GM12878 (cell line): ENCODE data around the gene PRKCB. TPM values are rescaled to one million over a fixed set of nuclear protein-coding genes. Genes with fewer than 3 reads are reported as not detected.

Experiments used
- ATAC-seq: fragments of 200-7000 bp; cut with Tn5 transposase; 3 replicates; pipeline ENCODE4 v1.9.1; 2020; ENCODE audit warnings: mild to moderate bottlenecking, moderate library complexity
- BruUV-seq: library from RNA; stranded (reverse); fragments of 400-500 nt; replicated peaks from 2 replicates; lab custom pipeline; 2021; lab: Mats Ljungman, UMichigan
- CTCF ChIA-PET: fragments of 300-600 bp; sonication (Branson Sonifier 250); formaldehyde crosslinking; extraction: SDS; loops from one replicate; lab custom pipeline; 2021; ENCODE audit warnings: inconsistent platforms; lab: Yijun Ruan, JAX
- POLR2A ChIA-PET: fragments of 350-600 bp; formaldehyde crosslinking; extraction: SDS; loops from one replicate; lab custom pipeline; 2021; ENCODE audit warnings: inconsistent platforms; lab: Charles Lee
- RAD21 ChIA-PET: fragments of 300-600 bp; sonication (Branson Sonifier 250); formaldehyde crosslinking; loops from one replicate; lab custom pipeline; 2023; ENCODE audit warnings: antibody characterized with exemption; ENCODE audit not compliant: unreplicated experiment; lab: Charles Lee
- SMC1A ChIA-PET: fragments of 300-600 bp; sonication (Branson Sonifier 250); formaldehyde crosslinking; loops from one replicate; lab custom pipeline; 2023; ENCODE audit not compliant: unreplicated experiment, uncharacterized antibody; lab: Charles Lee
- DNase-seq: peaks from one replicate; pipeline ENCODE4 v3.0.0-alpha.2; 2011; ENCODE audit warnings: low read depth, low spot score
- FAIRE-seq: peaks from 3 replicates; lab custom pipeline; 2011; peaks lifted over from hg19 to GRCh38; lab: Jason Lieb, UNC
- H2AFZ ChIP-seq: 2 replicates; pipeline ENCODE4 v1.6.0; 2011; ENCODE audit warnings: low read depth, low read length, control low read depth; ENCODE audit not compliant: control insufficient read depth
- H3K27ac ChIP-seq: 2 replicates; pipeline ENCODE4 v1.5.1; 2011; ENCODE audit warnings: control low read depth; ENCODE audit not compliant: control insufficient read depth, insufficient read depth
- H3K27me3 ChIP-seq, 2 experiments: replicated peaks in 1 of 2; 2 replicates each; pipeline versions ENCODE4 v1.6.0 to v1.6.1; 2011; ENCODE audit warnings: low read length in 1 of 2; ENCODE audit not compliant: control insufficient read depth in 2 of 2, insufficient read depth in 2 of 2
- H3K36me3 ChIP-seq, 2 experiments: 2 replicates each; pipeline ENCODE4 v1.5.1; 2011; ENCODE audit warnings: low read length in 1 of 2; ENCODE audit not compliant: control insufficient read depth in 2 of 2, insufficient read depth in 2 of 2
- H3K4me1 ChIP-seq: 2 replicates; pipeline ENCODE4 v1.6.1; 2011; ENCODE audit warnings: mild to moderate bottlenecking, low read length, moderate library complexity, mixed read lengths; ENCODE audit not compliant: control insufficient read depth, insufficient read depth
- H3K4me2 ChIP-seq: 2 replicates; pipeline ENCODE4 v1.6.0; 2011; ENCODE audit warnings: control low read depth; ENCODE audit not compliant: control insufficient read depth, insufficient read depth
- H3K4me3 ChIP-seq: fragments of 200-600 bp; sonication (generic); 2 replicates; pipeline ENCODE4 v1.5.1; 2016
- H3K79me2 ChIP-seq: 2 replicates; pipeline ENCODE4 v1.6.0; 2011; ENCODE audit warnings: low read length; ENCODE audit not compliant: control insufficient read depth, insufficient read depth
- H3K9ac ChIP-seq: 2 replicates; pipeline ENCODE4 v1.8.0; 2011; ENCODE audit warnings: low read length, control low read depth, mixed read lengths; ENCODE audit not compliant: control insufficient read depth, insufficient read depth
- H3K9me3 ChIP-seq: replicated peaks from 3 replicates; pipeline ENCODE4 v1.5.1; 2011; ENCODE audit warnings: mild to moderate bottlenecking, low read length; ENCODE audit not compliant: control insufficient read depth, insufficient read depth
- H4K20me1 ChIP-seq: 2 replicates; pipeline ENCODE4 v1.6.0; 2011; ENCODE audit not compliant: control insufficient read depth, insufficient read depth
- ASH2L ChIP-seq: fragments of 300-600, 200-600 bp; sonication (generic); IDR thresholded peaks from 2 replicates; pipeline ENCODE4 v1.6.1; 2017; ENCODE audit warnings: low read depth, mild to moderate bottlenecking, borderline replicate concordance
- BACH1 ChIP-seq: fragments of 450-650 bp; IDR thresholded peaks from 2 replicates; pipeline ENCODE4 v1.6.1; 2017; ENCODE audit warnings: mild to moderate bottlenecking, borderline replicate concordance
- EP300 ChIP-seq, 2 experiments: fragments of 150-350 bp in 1 of 2; IDR thresholded peaks; 2 replicates each; pipeline ENCODE4 v1.6.1; 2011 to 2012; ENCODE audit warnings: low read depth in 2 of 2, low read length in 2 of 2, borderline replicate concordance in 1 of 2, improper control_type of control experiment in 1 of 2, inconsistent platforms in 1 of 2; ENCODE audit not compliant: control insufficient read depth in 1 of 2
- FOXK2 ChIP-seq: fragments of 450-650 bp; IDR thresholded peaks from 2 replicates; pipeline ENCODE4 v1.6.1; 2017; ENCODE audit warnings: mild to moderate bottlenecking, moderate library complexity
- NFXL1 ChIP-seq: fragments of 450-650 bp; IDR thresholded peaks from 2 replicates; pipeline ENCODE4 v1.6.1; 2017; ENCODE audit warnings: antibody characterized with exemption, mild to moderate bottlenecking, borderline replicate concordance
- PAX5 ChIP-seq: IDR thresholded peaks from 2 replicates; pipeline ENCODE4 v1.6.1; 2011; ENCODE audit warnings: low read depth, low read length, borderline replicate concordance
- POLR2AphosphoS2 ChIP-seq: IDR thresholded peaks from 2 replicates; pipeline ENCODE4 v1.6.1; 2011; ENCODE audit warnings: low read depth, mild to moderate bottlenecking, low read length, improper control_type of control experiment, moderate library complexity
- RUNX3 ChIP-seq: IDR thresholded peaks from 2 replicates; pipeline ENCODE4 v1.6.1; 2012; ENCODE audit warnings: low read length, inconsistent platforms
- SUZ12 ChIP-seq: fragments of 200-600 bp; sonication (generic); IDR thresholded peaks from one replicate; pipeline ENCODE4 v1.6.1; 2018; ENCODE audit warnings: antibody characterized with exemption, mild to moderate bottlenecking; ENCODE audit not compliant: unreplicated experiment
- TCF7 ChIP-seq: IDR thresholded peaks from 2 replicates; pipeline ENCODE4 v1.6.1; 2014; ENCODE audit warnings: antibody characterized with exemption, borderline replicate concordance
- YY1 ChIP-seq: IDR thresholded peaks from 2 replicates; pipeline ENCODE4 v1.6.1; 2011; ENCODE audit warnings: low read depth, mild to moderate bottlenecking, low read length
- ZSCAN29 ChIP-seq: fragments of 450-650 bp; IDR thresholded peaks from 2 replicates; pipeline ENCODE4 v1.6.1; 2017; ENCODE audit warnings: mild to moderate bottlenecking, moderate library complexity
- WGBS: methylation state at CpG from one replicate; pipeline ENCODE4 v1.1.6; 2016; ENCODE audit warnings: low lambda C conversion rate; ENCODE audit not compliant: insufficient replicate concordance, insufficient coverage; ENCODE audit errors: missing lambda C conversion rate; 5-methylcytosine and 5-hydroxymethylcytosine counted together
- in situ Hi-C: fragments of 300-500 bp; cut with MboI; formaldehyde crosslinking; loops from 9 replicates; pipeline ENCODE4 v1.14.3; 2018; ENCODE audit warnings: mixed read lengths
- intact Hi-C: fragments of 100-400 bp; cut with micrococcal nuclease; formaldehyde crosslinking; loops from one replicate; pipeline ENCODE4 v1.14.2; 2022; ENCODE audit not compliant: unreplicated experiment
- polyA plus RNA-seq, 11 experiments: library from polyadenylated mRNA; depleted of rRNA in 4 of 11; unstranded in 6 of 11; stranded (reverse) in 5 of 11; fragments of >200 nt; fragmentation: Nextera tagmentation in 4 of 11; fragmentation: Illumina TruSeq in 1 of 11; extraction: Ambion mirVana in 4 of 11; extraction: Trizol in 1 of 11; gene quantifications; 1 replicate in 1 of 11; 2 replicates in 10 of 11; pipeline versions ENCODE4 v1.2.1 to v1.2.3, GENCODE V29; 2011 to 2016; ENCODE audit warnings: inconsistent platforms in 2 of 11, missing spikeins in 2 of 11, low read depth in 1 of 11
- total RNA-seq, 4 experiments: library from RNA; depleted of rRNA in 3 of 4; stranded (reverse); fragments of >200 nt in 3 of 4; fragmentation: Illumina TruSeq in 1 of 4; extraction: Trizol in 1 of 4; gene quantifications; 2 replicates each; pipeline versions ENCODE4 v1.2.1 to v1.2.3, GENCODE V29; 2013 to 2021
- TF ChIP-seq, protein P1 (sequence below): IDR thresholded peaks from 2 replicates; pipeline ENCODE4 v1.6.1; 2011; ENCODE audit warnings: mild to moderate bottlenecking, low read depth, low read length, moderate library complexity; ENCODE audit not compliant: insufficient replicate concordance
- TF ChIP-seq, protein P2 (sequence below): IDR thresholded peaks from 2 replicates; pipeline ENCODE4 v1.6.1; 2012; ENCODE audit warnings: low read depth, low read length, improper control_type of control experiment
- TF ChIP-seq, protein P3 (sequence below): IDR thresholded peaks from 2 replicates; pipeline ENCODE4 v1.6.1; 2012; ENCODE audit warnings: low read depth, low read length, improper control_type of control experiment

The PRKCB gene
- total and polyA plus RNA-seq, 10 of the 15 experiments (the other 5 are each of a cell fraction or from before 2014, with no cell fraction given) = 21.4 to 158 (median 97.3) TPM

GRCh38 chr16:23962001-23962400 lies 126.2 kb downstream of the PRKCB start:
- H3K9ac ChIP-seq = no peak overlapping the region
- WGBS = 58% methylated on average over 5 of the region's 5 CpGs
- H3K4me2 ChIP-seq = no peak overlapping the region
- CTCF ChIA-PET = no interaction called here
- DNase-seq (no peak), FAIRE-seq (no peak), ATAC-seq (no peak)
- RAD21 ChIA-PET = no interaction called here
- no peaks in the 10 kb centered on the region for H3K9me3 ChIP-seq
- SMC1A ChIA-PET = no interaction called here
- peaks cover 4% of the 10 kb centered on the region; the same call in 1 of the 2 replicates for H4K20me1 ChIP-seq
- H3K27me3 ChIP-seq = no peaks in the 10 kb centered on the region
- peaks cover 30% of the 10 kb centered on the region for H3K4me1 ChIP-seq
- POLR2A ChIA-PET = no interaction called here
- H2AFZ ChIP-seq = no peak overlapping the region
- no peak overlapping the region for H3K27ac ChIP-seq
- peaks cover 11 to 33% of the 10 kb centered on the region in 2 experiments for H3K36me3 ChIP-seq
- no TSS peak for BruUV-seq
- TF ChIP-seq EP300 (IDR thresholded peaks at IDR 0.05; ENCODE audit: borderline replicate concordance in 1 of 2, control insufficient read depth in 1 of 2, low read depth in 2 of 2, low read length in 2 of 2) (no peak), POLR2AphosphoS2 (no peak), PAX5 (no peak), NFXL1 (no peak), ZSCAN29 (no peak), BACH1 (no peak), SUZ12 (no peak), YY1 (no peak), TCF7 (no peak), RUNX3 (no peak), ASH2L (no peak), FOXK2 (no peak)
- TF ChIP-seq, protein P1, sequence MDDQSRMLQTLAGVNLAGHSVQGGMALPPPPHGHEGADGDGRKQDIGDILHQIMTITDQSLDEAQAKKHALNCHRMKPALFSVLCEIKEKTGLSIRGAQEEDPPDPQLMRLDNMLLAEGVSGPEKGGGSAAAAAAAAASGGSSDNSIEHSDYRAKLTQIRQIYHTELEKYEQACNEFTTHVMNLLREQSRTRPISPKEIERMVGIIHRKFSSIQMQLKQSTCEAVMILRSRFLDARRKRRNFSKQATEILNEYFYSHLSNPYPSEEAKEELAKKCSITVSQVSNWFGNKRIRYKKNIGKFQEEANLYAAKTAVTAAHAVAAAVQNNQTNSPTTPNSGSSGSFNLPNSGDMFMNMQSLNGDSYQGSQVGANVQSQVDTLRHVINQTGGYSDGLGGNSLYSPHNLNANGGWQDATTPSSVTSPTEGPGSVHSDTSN = no peak
- TF ChIP-seq, protein P2, sequence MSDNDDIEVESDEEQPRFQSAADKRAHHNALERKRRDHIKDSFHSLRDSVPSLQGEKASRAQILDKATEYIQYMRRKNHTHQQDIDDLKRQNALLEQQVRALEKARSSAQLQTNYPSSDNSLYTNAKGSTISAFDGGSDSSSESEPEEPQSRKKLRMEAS = no peak
- TF ChIP-seq, protein P3, sequence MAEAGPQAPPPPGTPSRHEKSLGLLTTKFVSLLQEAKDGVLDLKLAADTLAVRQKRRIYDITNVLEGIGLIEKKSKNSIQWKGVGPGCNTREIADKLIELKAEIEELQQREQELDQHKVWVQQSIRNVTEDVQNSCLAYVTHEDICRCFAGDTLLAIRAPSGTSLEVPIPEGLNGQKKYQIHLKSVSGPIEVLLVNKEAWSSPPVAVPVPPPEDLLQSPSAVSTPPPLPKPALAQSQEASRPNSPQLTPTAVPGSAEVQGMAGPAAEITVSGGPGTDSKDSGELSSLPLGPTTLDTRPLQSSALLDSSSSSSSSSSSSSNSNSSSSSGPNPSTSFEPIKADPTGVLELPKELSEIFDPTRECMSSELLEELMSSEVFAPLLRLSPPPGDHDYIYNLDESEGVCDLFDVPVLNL = no peak
- H3K79me2 ChIP-seq = peaks cover 33% of the 10 kb centered on the region
- H3K4me3 ChIP-seq = no peak overlapping the region
- intact Hi-C loops = no loop called here
- in situ Hi-C loops = no loop called here
